CD4-positive, alpha-beta T cell treated with Interleukin-17A for 1 hour (primary cell): ENCODE data around the gene MSH5.
"Not testable (repeated sequence)": the region's sequence is repeated elsewhere in the genome, so short reads cannot be mapped to it uniquely, and the experiment has no call there.

Experiments used
- DNase-seq: peaks from one replicate; pipeline ENCODE4 v3.0.0-alpha.2; 2020

Gene MSH5

DNA sequence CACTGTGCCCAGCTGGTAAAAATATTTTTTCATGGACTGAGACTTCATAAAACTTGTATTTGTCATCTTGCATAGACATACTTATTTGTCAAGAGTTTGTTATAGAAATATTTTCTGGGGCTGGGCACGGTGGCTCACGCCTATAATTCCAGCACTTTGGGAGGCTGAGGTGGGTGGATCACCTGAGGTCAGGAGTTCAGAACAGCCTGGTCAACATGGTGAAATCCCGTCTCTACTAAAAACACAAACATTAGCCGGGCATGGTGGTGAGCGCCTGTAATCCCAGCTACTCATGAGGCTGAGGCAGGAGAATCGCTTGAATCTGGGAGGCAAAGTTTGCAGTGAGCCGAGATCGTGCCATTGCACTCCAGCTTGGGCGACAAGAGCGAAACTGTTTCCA, 68.8 kb downstream of the MSH5 start:
- not testable (repeated sequence) for DNase-seq

DNA sequence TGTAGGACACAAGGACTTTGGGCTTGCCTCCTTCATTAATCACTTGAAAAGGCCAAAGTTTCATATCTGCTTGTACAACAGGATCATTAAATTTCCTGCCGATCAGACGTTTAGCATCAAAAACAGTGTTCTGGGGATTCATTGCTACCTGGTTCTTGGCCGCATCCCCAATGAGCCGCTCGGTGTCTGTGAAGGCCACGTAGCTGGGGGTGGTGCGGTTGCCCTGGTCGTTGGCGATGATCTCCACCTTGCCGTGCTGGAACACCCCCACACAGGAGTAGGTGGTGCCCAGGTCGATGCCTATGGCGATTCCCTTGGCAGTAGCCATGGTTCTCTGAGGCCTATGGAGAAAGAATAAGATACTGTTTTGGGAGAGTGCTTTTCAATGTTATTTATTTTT, 71.8 kb downstream of the MSH5 start:
- no peak for DNase-seq
